ENCODE data around the gene PCSK7. TPM values are rescaled to one million over a fixed set of nuclear protein-coding genes. Genes with fewer than 3 reads are reported as not detected.
"Not testable (repeated sequence)": the region's sequence is repeated elsewhere in the genome, so short reads cannot be mapped to it uniquely, and the experiment has no call there.

The PCSK7 gene
- total and polyA plus RNA-seq, 12 donors = 20.5 to 47.0 (median 28.2) TPM

- peaks cover 0 to 10% (median 0%) of the 10 kb centered on the region in 9 donors for H3K4me1 ChIP-seq
- DNase-seq (no peak), ATAC-seq (no peak)
- H3K36me3 ChIP-seq = peaks cover 0 to 70% (median 28%) of the 10 kb centered on the region in 9 donors
- H3K4me3 ChIP-seq = no peak overlapping the region
- TF ChIP-seq CTCF (IDR thresholded peaks at IDR 0.05) = no peak
- H3K27me3 ChIP-seq = no peaks in the 10 kb centered on the region
- intact Hi-C loops (cut with DNase I) = no loop called here
- H3K27ac ChIP-seq = no peak overlapping the region
- WGBS, 2 donors = 86 to 89% methylated on average over 2 of the region's 2 CpGs
- peaks cover 0 to 4% (median 0%) of the 10 kb centered on the region in 11 donors for H3K9me3 ChIP-seq
Observed at GRCh38 chr11:117278347-117278746, 46.5 kb upstream of the PCSK7 start.

- TF ChIP-seq CTCF (IDR thresholded peaks at IDR 0.05) = no peak
- ATAC-seq (peak in 1 of 8 donors; percentile 44), DNase-seq (no peak)
- intact Hi-C loops (cut with DNase I) = no loop called here
- Histone ChIP-seq H3K27ac (no peak overlapping the region), H3K27me3 (no peaks in the 10 kb centered on the region), H3K9me3 (peaks cover 0 to 7% (median 0%) of the 10 kb centered on the region in 11 donors), H3K4me3 (no peak overlapping the region), H3K4me1 (peaks cover 0 to 4% (median 0%) of the 10 kb centered on the region in 9 donors), H3K36me3 (peaks cover 0 to 55% (median 4%) of the 10 kb centered on the region in 9 donors)
- whole genome bisulfite sequencing, 2 donors = 79 to 80% methylated on average over 9 of the region's 9 CpGs
Observed at GRCh38 chr11:117273550-117274289, 41.8 kb upstream of the PCSK7 start.

GRCh38 chr11:117272175-117272574 is 40.3 kb upstream of the PCSK7 start:
- ATAC-seq; H3K27ac ChIP-seq; DNase-seq; intact Hi-C loops (cut with DNase I); H3K9me3 ChIP-seq; H3K4me3 ChIP-seq; H3K4me1 ChIP-seq; H3K27me3 ChIP-seq: not testable (repeated sequence)
- WGBS, 2 donors = 97 to 98% methylated on average over 5 of the region's 5 CpGs
- peaks cover 0 to 65% (median 4%) of the 10 kb centered on the region in 9 donors for H3K36me3 ChIP-seq

- peaks cover 0 to 7% (median 0%) of the 10 kb centered on the region in 11 donors for H3K9me3 ChIP-seq
- ATAC-seq = no peak
Observed at GRCh38 chr11:117271208-117271607, 39.3 kb upstream of the PCSK7 start.

More at GRCh38 chr11:117271208-117271607, 39.3 kb upstream of the PCSK7 start:
- intact Hi-C loops (cut with DNase I) = no loop called here
- H3K27me3 ChIP-seq = no peaks in the 10 kb centered on the region
- no peak overlapping the region for H3K27ac ChIP-seq
- 93 to 94% methylated on average over 4 of the region's 4 CpGs for WGBS, 2 donors
- peaks cover 0 to 4% (median 0%) of the 10 kb centered on the region in 9 donors for H3K4me1 ChIP-seq
- no peak for DNase-seq
- no peak overlapping the region for H3K4me3 ChIP-seq
- TF ChIP-seq CTCF (IDR thresholded peaks at IDR 0.05) = no peak
- peaks cover 0 to 69% (median 4%) of the 10 kb centered on the region in 9 donors for H3K36me3 ChIP-seq
